NCI-H82 treated with DMSO at 0.1 percent for 48 hours (cell line): ENCODE measurements around the gene DBT.
"Not testable (repeated sequence)": the region's sequence is repeated elsewhere in the genome, so short reads cannot be mapped to it uniquely, and the experiment has no call there.

ENCODE experiments used
- DNase-seq: peaks from one replicate; lab custom pipeline; 2025; ENCODE audit not compliant: unreplicated experiment; lab: John Stamatoyannopoulos, UW

DBT gene

GRCh38 chr1:100250807-100251206 lies 1.2 kb upstream of the DBT start:
- no peak for DNase-seq

GRCh38 chr1:100250264-100250663 lies 630 bp upstream of the DBT start:
- DNase-seq: no peak

GRCh38 chr1:100249155-100249536 lies 488 bp downstream of the DBT start:
- no peak for DNase-seq

- no peak for DNase-seq
These were observed 2.9 kb downstream of the DBT start for GRCh38 chr1:100246738-100247137.

- no peak for DNase-seq
These were observed 9.0 kb downstream of the DBT start for GRCh38 chr1:100240631-100241030.

- DNase-seq: no peak
These were observed 9.7 kb downstream of the DBT start for GRCh38 chr1:100239961-100240360.

GRCh38 chr1:100237091-100237490 lies 12.5 kb downstream of the DBT start:
- no peak for DNase-seq

- no peak for DNase-seq
These were observed 15.2 kb downstream of the DBT start for GRCh38 chr1:100234432-100234831.

GRCh38 chr1:100233566-100233965 lies 16.1 kb downstream of the DBT start:
- DNase-seq: not testable (repeated sequence)

- DNase-seq: no peak
These were observed 17.5 kb downstream of the DBT start for GRCh38 chr1:100232156-100232555.

GRCh38 chr1:100231721-100232120 lies 17.9 kb downstream of the DBT start:
- no peak for DNase-seq

- no peak for DNase-seq
These were observed 18.9 kb downstream of the DBT start for GRCh38 chr1:100230765-100231164.

- DNase-seq: no peak
These were observed 19.8 kb downstream of the DBT start for GRCh38 chr1:100229681-100230443.

- DNase-seq: no peak
These were observed 27.2 kb downstream of the DBT start for GRCh38 chr1:100222428-100222827.

GRCh38 chr1:100219883-100220282 lies 29.8 kb downstream of the DBT start:
- DNase-seq: no peak

- DNase-seq: no peak
These were observed 30.2 kb downstream of the DBT start for GRCh38 chr1:100219457-100219856.

- no peak for DNase-seq
These were observed 31.8 kb downstream of the DBT start for GRCh38 chr1:100217834-100218233.

GRCh38 chr1:100215101-100215500 lies 34.5 kb downstream of the DBT start:
- no peak for DNase-seq

- no peak for DNase-seq
These were observed 36.5 kb downstream of the DBT start for GRCh38 chr1:100213141-100213540.

GRCh38 chr1:100206301-100206700 lies 43.3 kb downstream of the DBT start:
- no peak for DNase-seq

GRCh38 chr1:100205593-100205992 lies 44.0 kb downstream of the DBT start:
- not testable (repeated sequence) for DNase-seq

- not testable (repeated sequence) for DNase-seq
These were observed 44.5 kb downstream of the DBT start for GRCh38 chr1:100205103-100205502.

- DNase-seq: not testable (repeated sequence)
These were observed 46.9 kb downstream of the DBT start for GRCh38 chr1:100202703-100203102.
